ENCODE data around the gene UBR3.

DNA sequence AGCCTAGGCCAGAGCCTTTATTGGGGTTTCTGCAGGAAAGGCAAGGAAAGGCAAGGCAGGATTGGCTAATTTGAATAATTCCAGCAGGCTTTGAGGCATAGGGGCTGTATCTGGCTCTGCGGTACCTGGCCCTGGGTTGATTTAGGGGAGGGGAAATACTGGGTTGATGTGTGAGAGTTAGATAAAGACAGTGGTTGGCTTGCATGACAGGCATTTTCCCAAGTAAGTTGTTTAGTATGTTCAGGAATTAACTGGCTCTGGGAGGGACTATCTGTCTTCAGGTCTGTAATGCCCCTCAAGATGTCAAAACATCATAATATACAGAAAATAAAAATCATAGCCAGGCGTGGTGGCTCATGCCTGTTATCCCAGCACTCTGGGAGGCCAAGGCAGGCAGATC is 98.7 kb downstream of the UBR3 start:
- TF ChIP-seq, protein P1, sequence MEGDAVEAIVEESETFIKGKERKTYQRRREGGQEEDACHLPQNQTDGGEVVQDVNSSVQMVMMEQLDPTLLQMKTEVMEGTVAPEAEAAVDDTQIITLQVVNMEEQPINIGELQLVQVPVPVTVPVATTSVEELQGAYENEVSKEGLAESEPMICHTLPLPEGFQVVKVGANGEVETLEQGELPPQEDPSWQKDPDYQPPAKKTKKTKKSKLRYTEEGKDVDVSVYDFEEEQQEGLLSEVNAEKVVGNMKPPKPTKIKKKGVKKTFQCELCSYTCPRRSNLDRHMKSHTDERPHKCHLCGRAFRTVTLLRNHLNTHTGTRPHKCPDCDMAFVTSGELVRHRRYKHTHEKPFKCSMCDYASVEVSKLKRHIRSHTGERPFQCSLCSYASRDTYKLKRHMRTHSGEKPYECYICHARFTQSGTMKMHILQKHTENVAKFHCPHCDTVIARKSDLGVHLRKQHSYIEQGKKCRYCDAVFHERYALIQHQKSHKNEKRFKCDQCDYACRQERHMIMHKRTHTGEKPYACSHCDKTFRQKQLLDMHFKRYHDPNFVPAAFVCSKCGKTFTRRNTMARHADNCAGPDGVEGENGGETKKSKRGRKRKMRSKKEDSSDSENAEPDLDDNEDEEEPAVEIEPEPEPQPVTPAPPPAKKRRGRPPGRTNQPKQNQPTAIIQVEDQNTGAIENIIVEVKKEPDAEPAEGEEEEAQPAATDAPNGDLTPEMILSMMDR (IDR thresholded peaks at IDR 0.05) = no peak
- no peak for TF ChIP-seq POLR2A (IDR thresholded peaks at IDR 0.05)

Measured in right lobe of liver (tissue), 4 donors.